Smooth muscle cell (in vitro differentiated cells): ENCODE measurements around the gene PSEN2. TPM values are rescaled to one million over a fixed set of nuclear protein-coding genes. Genes with fewer than 3 reads are reported as not detected.

ENCODE experiments used
- polyA plus RNA-seq: library from polyadenylated mRNA; unstranded; fragments of >200 nt; fragmentation: Nextera tagmentation; extraction: Ambion mirVana; gene quantifications from 2 replicates; pipeline ENCODE4 v1.2.1, GENCODE V29; 2016
- total RNA-seq: library from RNA; depleted of rRNA; stranded (reverse); fragments of >200 nt; gene quantifications from 2 replicates; pipeline ENCODE4 v1.2.3, GENCODE V29; 2014

The PSEN2 gene
- total and polyA plus RNA-seq, 2 experiments from 2014 or later = 3.5 to 5.7 TPM

Other genes starting within 250 kb of the PSEN2 start
- 8.9 and 12.5 TPM in 2 replicates for gene ITPKB, start 131.3 kb upstream of the PSEN2 start, total RNA-seq
- gene ITPKB, start 131.3 kb upstream of the PSEN2 start, polyA plus RNA-seq = 11.4 and 12.2 TPM in 2 replicates
- 3.1 and 3.4 TPM in 2 replicates for gene COQ8A, start 69.7 kb downstream of the PSEN2 start, total RNA-seq
- gene COQ8A, start 69.7 kb downstream of the PSEN2 start, polyA plus RNA-seq = 3.4 and 4.2 TPM in 2 replicates